Measurements from ENCODE around the gene ID4.

The ID4 gene

GRCh38 chr6:19860235-19860877 lies 23.2 kb downstream of the ID4 start:
- no peak for DNase-seq (ENCODE audit: low read depth)

- DNase-seq (ENCODE audit: low read depth), result no peak
Observed at GRCh38 chr6:19864285-19864684, 27.1 kb downstream of the ID4 start.

- no peak for DNase-seq (ENCODE audit: low read depth)
Observed at GRCh38 chr6:19865178-19865577, 28.0 kb downstream of the ID4 start.

- no peak for DNase-seq (ENCODE audit: low read depth)
Observed at GRCh38 chr6:19866173-19866984, 29.2 kb downstream of the ID4 start.

GRCh38 chr6:19866985-19867627 lies 29.9 kb downstream of the ID4 start:
- no peak for DNase-seq (ENCODE audit: low read depth)

GRCh38 chr6:19869464-19869863 lies 32.3 kb downstream of the ID4 start:
- no peak for DNase-seq (ENCODE audit: low read depth)

- no peak for DNase-seq (ENCODE audit: low read depth)
Observed at GRCh38 chr6:19870322-19870721, 33.2 kb downstream of the ID4 start.

- no peak for DNase-seq (ENCODE audit: low read depth)
Observed at GRCh38 chr6:19873031-19873430, 35.9 kb downstream of the ID4 start.

GRCh38 chr6:19876672-19877071 lies 39.5 kb downstream of the ID4 start:
- DNase-seq (ENCODE audit: low read depth), result no peak

GRCh38 chr6:19879663-19880062 lies 42.5 kb downstream of the ID4 start:
- DNase-seq (ENCODE audit: low read depth), result no peak

GRCh38 chr6:19880066-19880465 lies 42.9 kb downstream of the ID4 start:
- no peak for DNase-seq (ENCODE audit: low read depth)

- DNase-seq (ENCODE audit: low read depth), result no peak
Observed at GRCh38 chr6:19891451-19891850, 54.3 kb downstream of the ID4 start.
